Caco-2 (cell line): ENCODE data around the gene FHOD3. TPM values are rescaled to one million over a fixed set of nuclear protein-coding genes. Genes with fewer than 3 reads are reported as not detected.

ENCODE experiments used
- BruUV-seq: library from RNA; stranded (reverse); fragments of 400-500 nt; replicated peaks from 2 replicates; lab custom pipeline; 2021; lab: Mats Ljungman, UMichigan
- CTCF ChIA-PET: fragments of 300-600 bp; sonication (Branson Sonifier 250); formaldehyde crosslinking; loops from one replicate; lab custom pipeline; 2022; ENCODE audit warnings: antibody characterized with exemption; lab: Charles Lee
- POLR2A ChIA-PET: fragments of 300-600 bp; sonication (Branson Sonifier 250); formaldehyde crosslinking; loops from one replicate; lab custom pipeline; 2022; ENCODE audit warnings: antibody characterized with exemption; lab: Charles Lee
- DNase-seq, 2 experiments: peaks; one replicate each; pipeline versions ENCODE4 v3.0.0 to v3.0.0-alpha.2; 2020 to 2022
- H3K27me3 ChIP-seq: replicated peaks from 2 replicates; pipeline ENCODE4 v1.6.0; 2011; ENCODE audit warnings: low read length; ENCODE audit not compliant: control insufficient read depth, insufficient read depth
- H3K36me3 ChIP-seq: 2 replicates; pipeline ENCODE4 v1.5.1; 2011; ENCODE audit warnings: low read length; ENCODE audit not compliant: control insufficient read depth, insufficient read depth
- H3K4me1 ChIP-seq: fragments of 250-450 bp; sonication (Bioruptor Pico); 2 replicates; pipeline ENCODE4 v1.5.1; 2020; ENCODE audit warnings: mild to moderate bottlenecking
- H3K4me3 ChIP-seq: 2 replicates; pipeline ENCODE4 v1.5.1; 2011; ENCODE audit warnings: low read depth, mild to moderate bottlenecking, control low read depth, low read length
- H3K9me3 ChIP-seq: fragments of 250-450 bp; sonication (Bioruptor Pico); 2 replicates; pipeline ENCODE4 v1.5.1; 2020; ENCODE audit warnings: mild to moderate bottlenecking, moderate library complexity
- H3K27ac Mint-ChIP-seq: one replicate; pipeline ENCODE4 v1.8.0; 2022; ENCODE audit warnings: mixed read lengths; ENCODE audit not compliant: unreplicated experiment
- H3K27me3 Mint-ChIP-seq: one replicate; pipeline ENCODE4 v1.8.0; 2022; ENCODE audit warnings: mixed read lengths; ENCODE audit not compliant: insufficient read depth, unreplicated experiment
- H3K36me3 Mint-ChIP-seq: one replicate; pipeline ENCODE4 v1.8.0; 2022; ENCODE audit warnings: mild to moderate bottlenecking, mixed read lengths; ENCODE audit not compliant: insufficient read depth, unreplicated experiment
- H3K4me1 Mint-ChIP-seq: one replicate; pipeline ENCODE4 v1.8.0; 2022; ENCODE audit warnings: low read depth, mixed read lengths; ENCODE audit not compliant: unreplicated experiment
- H3K4me3 Mint-ChIP-seq: one replicate; pipeline ENCODE4 v1.8.0; 2022; ENCODE audit warnings: mild to moderate bottlenecking, moderate library complexity, mixed read lengths; ENCODE audit not compliant: unreplicated experiment
- H3K9me3 Mint-ChIP-seq: one replicate; pipeline ENCODE4 v1.8.0; 2022; ENCODE audit warnings: mixed read lengths; ENCODE audit not compliant: unreplicated experiment
- intact Hi-C: fragments of 100-400 bp; cut with micrococcal nuclease; formaldehyde crosslinking; loops from one replicate; pipeline ENCODE4 v1.10.0; 2022; ENCODE audit not compliant: unreplicated experiment
- total RNA-seq: library from RNA; stranded (reverse); gene quantifications from 2 replicates; pipeline ENCODE4 v1.2.3, GENCODE V29; 2022
- TF ChIP-seq, protein P1 (sequence below), 2 experiments: fragments of 200-600 bp in 1 of 2; IDR thresholded peaks; 1 replicate in 1 of 2; 2 replicates in 1 of 2; pipeline versions ENCODE4 v1.5.1 to v1.8.0; 2011 to 2022; ENCODE audit warnings: antibody characterized with exemption in 1 of 2, control low read depth in 1 of 2, inconsistent platforms in 1 of 2, low read depth in 1 of 2, low read length in 1 of 2, mild to moderate bottlenecking in 1 of 2, moderate library complexity in 1 of 2; ENCODE audit not compliant: insufficient read depth in 1 of 2, severe bottlenecking in 1 of 2, unreplicated experiment in 1 of 2

The FHOD3 gene
- total RNA-seq, 1 experiment from 2014 or later, result not detected

DNA sequence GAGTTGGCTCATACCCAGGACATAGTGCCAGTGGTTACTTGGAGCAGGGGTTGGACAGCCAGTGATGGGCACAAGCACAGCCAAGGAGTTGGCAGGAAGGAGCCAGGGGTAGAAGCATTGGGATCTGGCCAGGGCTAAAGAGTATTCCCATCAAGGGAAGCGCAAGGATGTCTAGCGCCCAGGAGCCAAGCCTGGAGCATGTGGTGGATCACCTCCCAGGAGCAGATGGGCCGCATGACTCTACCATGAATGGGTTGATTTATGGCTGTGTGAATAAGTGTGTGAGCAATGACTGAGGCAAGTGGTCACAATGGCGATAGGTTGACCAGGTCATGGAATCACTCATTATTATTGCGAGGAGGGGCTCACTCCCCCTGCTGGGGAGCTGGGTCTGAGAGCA is 111.1 kb downstream of the FHOD3 start:
- DNase-seq, result no peak
- CTCF ChIA-PET, result no interaction called here
- Mint-ChIP-seq H3K9me3 (no peaks in the 10 kb centered on the region), H3K4me1 (no peaks in the 10 kb centered on the region), H3K4me3 (no peak overlapping the region), H3K27me3 (no peaks in the 10 kb centered on the region), H3K27ac (no peak overlapping the region), H3K36me3 (no peaks in the 10 kb centered on the region)
- TF ChIP-seq, protein P1, sequence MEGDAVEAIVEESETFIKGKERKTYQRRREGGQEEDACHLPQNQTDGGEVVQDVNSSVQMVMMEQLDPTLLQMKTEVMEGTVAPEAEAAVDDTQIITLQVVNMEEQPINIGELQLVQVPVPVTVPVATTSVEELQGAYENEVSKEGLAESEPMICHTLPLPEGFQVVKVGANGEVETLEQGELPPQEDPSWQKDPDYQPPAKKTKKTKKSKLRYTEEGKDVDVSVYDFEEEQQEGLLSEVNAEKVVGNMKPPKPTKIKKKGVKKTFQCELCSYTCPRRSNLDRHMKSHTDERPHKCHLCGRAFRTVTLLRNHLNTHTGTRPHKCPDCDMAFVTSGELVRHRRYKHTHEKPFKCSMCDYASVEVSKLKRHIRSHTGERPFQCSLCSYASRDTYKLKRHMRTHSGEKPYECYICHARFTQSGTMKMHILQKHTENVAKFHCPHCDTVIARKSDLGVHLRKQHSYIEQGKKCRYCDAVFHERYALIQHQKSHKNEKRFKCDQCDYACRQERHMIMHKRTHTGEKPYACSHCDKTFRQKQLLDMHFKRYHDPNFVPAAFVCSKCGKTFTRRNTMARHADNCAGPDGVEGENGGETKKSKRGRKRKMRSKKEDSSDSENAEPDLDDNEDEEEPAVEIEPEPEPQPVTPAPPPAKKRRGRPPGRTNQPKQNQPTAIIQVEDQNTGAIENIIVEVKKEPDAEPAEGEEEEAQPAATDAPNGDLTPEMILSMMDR (IDR thresholded peaks at IDR 0.05; ENCODE audit: insufficient read depth in 1 of 2, low read depth in 1 of 2, low read length in 1 of 2, severe bottlenecking in 1 of 2, unreplicated experiment in 1 of 2), result no peak
- no peak overlapping the region for H3K4me3 ChIP-seq
- no peaks in the 10 kb centered on the region for H3K4me1 ChIP-seq
- no peaks in the 10 kb centered on the region for H3K36me3 ChIP-seq
- no peaks in the 10 kb centered on the region for H3K27me3 ChIP-seq
- POLR2A ChIA-PET, result no interaction called here
- H3K9me3 ChIP-seq, result no peaks in the 10 kb centered on the region
- intact Hi-C loops, result no loop called here
- BruUV-seq, result no TSS peak

DNA sequence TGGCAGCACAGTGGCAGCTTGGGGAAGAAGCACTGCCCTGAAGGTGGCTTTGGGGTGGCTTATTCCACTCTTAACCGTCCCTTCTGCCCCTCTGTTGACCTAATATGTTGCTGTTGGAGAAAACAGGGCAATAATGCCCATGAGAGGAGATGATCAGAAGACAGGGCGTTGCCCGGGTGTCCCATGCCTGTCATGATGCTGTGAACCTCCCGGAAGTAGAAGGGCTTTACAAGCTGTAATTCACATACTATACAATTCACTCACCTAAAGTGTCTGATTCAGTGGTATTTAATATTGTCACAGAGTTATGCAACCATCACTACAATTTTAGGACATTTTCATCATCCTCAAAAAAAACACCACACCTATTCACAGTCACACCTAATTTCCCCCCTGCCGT is 112.3 kb downstream of the FHOD3 start:
- intact Hi-C loops, result loop anchor here (5.0 kb wide), 1 partner anchor 317 kb away; no protein-coding TSS in a partner anchor
- H3K36me3 ChIP-seq, result no peaks in the 10 kb centered on the region
- no peak overlapping the region for H3K4me3 Mint-ChIP-seq
- TF ChIP-seq, protein P1 (IDR thresholded peaks at IDR 0.05; ENCODE audit: insufficient read depth in 1 of 2, low read depth in 1 of 2, low read length in 1 of 2, severe bottlenecking in 1 of 2, unreplicated experiment in 1 of 2), result no peak
- DNase-seq, result no peak
- no peaks in the 10 kb centered on the region for H3K4me1 Mint-ChIP-seq
- H3K9me3 Mint-ChIP-seq, result no peaks in the 10 kb centered on the region
- no peak overlapping the region for H3K27ac Mint-ChIP-seq
- no peaks in the 10 kb centered on the region for H3K27me3 Mint-ChIP-seq
- H3K4me1 ChIP-seq, result no peaks in the 10 kb centered on the region
- H3K36me3 Mint-ChIP-seq, result no peaks in the 10 kb centered on the region
- POLR2A ChIA-PET, result no interaction called here
- no TSS peak for BruUV-seq
- H3K9me3 ChIP-seq, result no peaks in the 10 kb centered on the region
- H3K27me3 ChIP-seq, result no peaks in the 10 kb centered on the region
- no peak overlapping the region for H3K4me3 ChIP-seq
- CTCF ChIA-PET, result no interaction called here

DNA sequence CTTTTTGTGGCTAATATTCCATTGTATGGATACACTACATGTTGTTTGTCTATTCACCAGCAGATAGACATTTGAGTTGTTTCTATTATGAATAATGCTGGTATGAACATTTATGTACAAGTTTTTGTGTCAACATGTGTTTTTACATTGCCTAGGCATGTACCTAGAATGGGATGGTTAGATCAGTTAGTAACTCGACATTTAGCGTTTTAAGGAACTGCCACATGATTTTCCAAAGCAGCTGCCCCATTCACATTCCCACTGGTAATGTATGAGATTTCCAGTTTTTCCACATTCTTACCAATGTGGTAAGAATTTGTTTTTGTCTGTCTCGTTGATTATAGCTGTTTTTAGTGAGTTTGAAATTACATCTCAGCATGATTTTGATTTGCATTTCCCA is 112.8 kb downstream of the FHOD3 start:
- ChIA-PET CTCF (no interaction called here), POLR2A (no interaction called here)
- no TSS peak for BruUV-seq
- TF ChIP-seq, protein P1 (IDR thresholded peaks at IDR 0.05; ENCODE audit: insufficient read depth in 1 of 2, low read depth in 1 of 2, low read length in 1 of 2, severe bottlenecking in 1 of 2, unreplicated experiment in 1 of 2), result no peak
- Mint-ChIP-seq H3K9me3 (no peaks in the 10 kb centered on the region), H3K36me3 (no peaks in the 10 kb centered on the region), H3K4me1 (no peaks in the 10 kb centered on the region), H3K4me3 (no peak overlapping the region), H3K27ac (no peak overlapping the region), H3K27me3 (no peaks in the 10 kb centered on the region)
- Histone ChIP-seq H3K4me3 (no peak overlapping the region), H3K9me3 (no peaks in the 10 kb centered on the region), H3K36me3 (no peaks in the 10 kb centered on the region), H3K4me1 (no peaks in the 10 kb centered on the region), H3K27me3 (no peaks in the 10 kb centered on the region)
- DNase-seq, result no peak
- intact Hi-C loops, result loop anchor here (5.0 kb wide), 1 partner anchor 318 kb away; no protein-coding TSS in a partner anchor
